ENCODE results near the gene RRP15. TPM values are rescaled to one million over a fixed set of nuclear protein-coding genes. Genes with fewer than 3 reads are reported as not detected.

Gene RRP15
- total and polyA plus RNA-seq, 2 of the 13 experiments (the other 11 are each of a cell fraction or from before 2014, with no cell fraction given) = 2.1 to 37.5 TPM

GRCh38 chr1:218255090-218255489 is 30.0 kb upstream of the RRP15 start (continued):
- TF ChIP-seq ZBTB7B (CRISPR knock-in tag; IDR thresholded peaks at IDR 0.05) (no peak), ZNF652 (CRISPR knock-in tag; IDR thresholded peaks at IDR 0.05; ENCODE audit: borderline replicate concordance, low read depth) (no peak), SOX6 (IDR thresholded peaks at IDR 0.05) (no peak), SOX6 (CRISPR knock-in tag; IDR thresholded peaks at IDR 0.05) (no peak), HNF1B (CRISPR knock-in tag; IDR thresholded peaks at IDR 0.05) (no peak), GTF3A (CRISPR knock-in tag; conservative IDR thresholded peaks at IDR 0.05) (no peak), EEA1 (CRISPR knock-in tag; IDR thresholded peaks at IDR 0.05; ENCODE audit: borderline replicate concordance) (no peak), NR0B2 (CRISPR knock-in tag; IDR thresholded peaks at IDR 0.05) (no peak)

GRCh38 chr1:218257371-218257770 is 27.7 kb upstream of the RRP15 start:
- intact Hi-C loops (cut with micrococcal nuclease; ENCODE audit: unreplicated experiment) (no loop called here), in situ Hi-C loops (cut with HindIII; ENCODE audit: extremely low pct_ligation_motif_present, low pct_unique_long_range_greater_than_20kb) (no loop called here)
- H3K4me1 ChIP-seq (ENCODE audit: insufficient read depth, low read length) = peaks cover 16% of the 10 kb centered on the region
- ATAC-seq (no peak), DNase-seq (ENCODE audit: low spot score) (no peak), FAIRE-seq (no peak)
- H3K9me3 ChIP-seq (ENCODE audit: low read length) = no peaks in the 10 kb centered on the region
- no peak overlapping the region for H3K27ac ChIP-seq (ENCODE audit: extremely low read length, insufficient read depth, low read length)
- no TSS peak for BruUV-seq (replicated peaks)
- H4K20me1 ChIP-seq (ENCODE audit: insufficient read depth, low read length) = no peaks in the 10 kb centered on the region
- ChIA-PET CTCF (ENCODE audit: low intra/inter-chr PET ratio, low total read pairs) (no interaction called here), POLR2A (no interaction called here)
- TF ChIP-seq THAP9 (CRISPR knock-in tag; IDR thresholded peaks at IDR 0.05; ENCODE audit: borderline replicate concordance) (no peak), MAFF (IDR thresholded peaks at IDR 0.05; ENCODE audit: low read depth, low read length) (peak; percentile 74), NFYC (CRISPR knock-in tag; IDR thresholded peaks at IDR 0.05) (no peak), MAFK (conservative IDR thresholded peaks at IDR 0.05 in 1 of 2, IDR thresholded peaks at IDR 0.05 in 1 of 2; ENCODE audit: low read length in 2 of 2) (peak; percentile 60 to 91; a peak in 3 of 4 replicates)
- H3K36me3 ChIP-seq (replicated peaks in 1 of 2; ENCODE audit: control insufficient read depth in 1 of 2, insufficient read depth in 2 of 2, low read length in 2 of 2) = no peaks in the 10 kb centered on the region
- no peaks in the 10 kb centered on the region for H3K79me2 ChIP-seq (ENCODE audit: insufficient read depth, low read length)
- no peak overlapping the region for H2AFZ ChIP-seq (ENCODE audit: low read length)
- WGBS (ENCODE audit: low lambda C conversion rate) = 0% methylated on average over 1 of the region's 1 CpG
- no peak overlapping the region for H3K4me3 ChIP-seq (replicated peaks in 1 of 3; ENCODE audit: insufficient read depth in 1 of 3, low read depth in 2 of 3, low read length in 3 of 3)
- H3K4me2 ChIP-seq (ENCODE audit: low read depth, low read length) = no peak overlapping the region
- H3K27me3 ChIP-seq (ENCODE audit: control insufficient read depth in 1 of 2, insufficient read depth in 2 of 2, low read length in 2 of 2) = no peaks in the 10 kb centered on the region; a peak in 1 of 5 replicates
- no peak overlapping the region for H3K9ac ChIP-seq (ENCODE audit: insufficient read depth, low read depth, low read length)

All from HepG2 (cell line).